Adrenal gland (tissue), 5 donors: ENCODE measurements around the gene INF2.

ENCODE experiments used
- CTCF ChIP-seq, 6 experiments: fragments of 450-650 bp in 4 of 6; fragments of 200-600 bp in 2 of 6; sonication (generic) in 1 of 6; IDR thresholded peaks; 1 replicate in 5 of 6; 2 replicates in 1 of 6; pipeline versions ENCODE4 v1.5.1 to v1.8.0; 2016 to 2021; ENCODE audit warnings: antibody characterized with exemption in 6 of 6, mild to moderate bottlenecking in 2 of 6, moderate library complexity in 1 of 6
- POLR2A ChIP-seq, 2 donors: fragments of 450-650 bp; IDR thresholded peaks; one replicate each; pipeline ENCODE4 v1.6.1; 2017; ENCODE audit warnings: antibody characterized with exemption in 2 of 2, mild to moderate bottlenecking in 2 of 2, moderate library complexity in 1 of 2
- donor health status: DM: no; HTN: no; CAD: no.

GRCh38 chr14:104664107-104664506, 25.3 kb upstream of the INF2 start:
- no peak for TF ChIP-seq CTCF (IDR thresholded peaks at IDR 0.05)
- TF ChIP-seq POLR2A (IDR thresholded peaks at IDR 0.05): no peak
